Caco-2 (cell line): ENCODE measurements around the gene GNAO1. TPM values are rescaled to one million over a fixed set of nuclear protein-coding genes. Genes with fewer than 3 reads are reported as not detected.

ENCODE experiments used
- BruUV-seq: library from RNA; stranded (reverse); fragments of 400-500 nt; replicated peaks from 2 replicates; lab custom pipeline; 2021; lab: Mats Ljungman, UMichigan
- CTCF ChIA-PET: fragments of 300-600 bp; sonication (Branson Sonifier 250); formaldehyde crosslinking; loops from one replicate; lab custom pipeline; 2022; ENCODE audit warnings: antibody characterized with exemption; lab: Charles Lee
- POLR2A ChIA-PET: fragments of 300-600 bp; sonication (Branson Sonifier 250); formaldehyde crosslinking; loops from one replicate; lab custom pipeline; 2022; ENCODE audit warnings: antibody characterized with exemption; lab: Charles Lee
- DNase-seq, 2 experiments: peaks; one replicate each; pipeline versions ENCODE4 v3.0.0 to v3.0.0-alpha.2; 2020 to 2022
- H3K27me3 ChIP-seq: replicated peaks from 2 replicates; pipeline ENCODE4 v1.6.0; 2011; ENCODE audit warnings: low read length; ENCODE audit not compliant: control insufficient read depth, insufficient read depth
- H3K36me3 ChIP-seq: 2 replicates; pipeline ENCODE4 v1.5.1; 2011; ENCODE audit warnings: low read length; ENCODE audit not compliant: control insufficient read depth, insufficient read depth
- H3K4me1 ChIP-seq: fragments of 250-450 bp; sonication (Bioruptor Pico); 2 replicates; pipeline ENCODE4 v1.5.1; 2020; ENCODE audit warnings: mild to moderate bottlenecking
- H3K4me3 ChIP-seq: 2 replicates; pipeline ENCODE4 v1.5.1; 2011; ENCODE audit warnings: low read depth, mild to moderate bottlenecking, control low read depth, low read length
- H3K9me3 ChIP-seq: fragments of 250-450 bp; sonication (Bioruptor Pico); 2 replicates; pipeline ENCODE4 v1.5.1; 2020; ENCODE audit warnings: mild to moderate bottlenecking, moderate library complexity
- H3K27ac Mint-ChIP-seq: one replicate; pipeline ENCODE4 v1.8.0; 2022; ENCODE audit warnings: mixed read lengths; ENCODE audit not compliant: unreplicated experiment
- H3K27me3 Mint-ChIP-seq: one replicate; pipeline ENCODE4 v1.8.0; 2022; ENCODE audit warnings: mixed read lengths; ENCODE audit not compliant: insufficient read depth, unreplicated experiment
- H3K36me3 Mint-ChIP-seq: one replicate; pipeline ENCODE4 v1.8.0; 2022; ENCODE audit warnings: mild to moderate bottlenecking, mixed read lengths; ENCODE audit not compliant: insufficient read depth, unreplicated experiment
- H3K4me1 Mint-ChIP-seq: one replicate; pipeline ENCODE4 v1.8.0; 2022; ENCODE audit warnings: low read depth, mixed read lengths; ENCODE audit not compliant: unreplicated experiment
- H3K4me3 Mint-ChIP-seq: one replicate; pipeline ENCODE4 v1.8.0; 2022; ENCODE audit warnings: mild to moderate bottlenecking, moderate library complexity, mixed read lengths; ENCODE audit not compliant: unreplicated experiment
- H3K9me3 Mint-ChIP-seq: one replicate; pipeline ENCODE4 v1.8.0; 2022; ENCODE audit warnings: mixed read lengths; ENCODE audit not compliant: unreplicated experiment
- intact Hi-C: fragments of 100-400 bp; cut with micrococcal nuclease; formaldehyde crosslinking; loops from one replicate; pipeline ENCODE4 v1.10.0; 2022; ENCODE audit not compliant: unreplicated experiment
- total RNA-seq: library from RNA; stranded (reverse); gene quantifications from 2 replicates; pipeline ENCODE4 v1.2.3, GENCODE V29; 2022
- TF ChIP-seq, protein P1 (sequence below), 2 experiments: fragments of 200-600 bp in 1 of 2; IDR thresholded peaks; 1 replicate in 1 of 2; 2 replicates in 1 of 2; pipeline versions ENCODE4 v1.5.1 to v1.8.0; 2011 to 2022; ENCODE audit warnings: antibody characterized with exemption in 1 of 2, control low read depth in 1 of 2, inconsistent platforms in 1 of 2, low read depth in 1 of 2, low read length in 1 of 2, mild to moderate bottlenecking in 1 of 2, moderate library complexity in 1 of 2; ENCODE audit not compliant: insufficient read depth in 1 of 2, severe bottlenecking in 1 of 2, unreplicated experiment in 1 of 2

Gene GNAO1
- total RNA-seq, 1 experiment from 2014 or later: 3.2 TPM

DNA sequence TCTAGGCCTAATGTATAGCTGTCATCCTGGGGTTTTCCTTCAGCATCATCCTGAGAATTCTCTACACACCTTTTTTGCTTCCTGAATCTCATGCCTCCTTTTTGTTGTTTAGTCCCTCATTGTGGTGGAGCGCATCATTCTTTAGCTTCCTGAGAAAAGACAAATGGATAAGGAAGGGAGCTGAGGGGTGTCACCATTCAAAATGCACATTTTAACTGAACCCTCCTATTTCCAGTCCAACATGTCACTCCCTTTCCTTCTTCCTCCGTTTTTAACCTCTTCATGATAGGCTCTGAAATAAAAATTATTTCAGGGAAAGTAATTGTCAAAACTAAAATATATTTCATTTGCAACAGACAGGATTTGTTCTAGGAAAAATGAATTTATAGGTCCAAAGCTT lies 39.7 kb upstream of the GNAO1 start:
- no TSS peak for BruUV-seq
- no peak for DNase-seq
- H3K27me3 ChIP-seq: no peaks in the 10 kb centered on the region
- POLR2A ChIA-PET: no interaction called here
- no peak overlapping the region for H3K27ac Mint-ChIP-seq
- TF ChIP-seq, protein P1, sequence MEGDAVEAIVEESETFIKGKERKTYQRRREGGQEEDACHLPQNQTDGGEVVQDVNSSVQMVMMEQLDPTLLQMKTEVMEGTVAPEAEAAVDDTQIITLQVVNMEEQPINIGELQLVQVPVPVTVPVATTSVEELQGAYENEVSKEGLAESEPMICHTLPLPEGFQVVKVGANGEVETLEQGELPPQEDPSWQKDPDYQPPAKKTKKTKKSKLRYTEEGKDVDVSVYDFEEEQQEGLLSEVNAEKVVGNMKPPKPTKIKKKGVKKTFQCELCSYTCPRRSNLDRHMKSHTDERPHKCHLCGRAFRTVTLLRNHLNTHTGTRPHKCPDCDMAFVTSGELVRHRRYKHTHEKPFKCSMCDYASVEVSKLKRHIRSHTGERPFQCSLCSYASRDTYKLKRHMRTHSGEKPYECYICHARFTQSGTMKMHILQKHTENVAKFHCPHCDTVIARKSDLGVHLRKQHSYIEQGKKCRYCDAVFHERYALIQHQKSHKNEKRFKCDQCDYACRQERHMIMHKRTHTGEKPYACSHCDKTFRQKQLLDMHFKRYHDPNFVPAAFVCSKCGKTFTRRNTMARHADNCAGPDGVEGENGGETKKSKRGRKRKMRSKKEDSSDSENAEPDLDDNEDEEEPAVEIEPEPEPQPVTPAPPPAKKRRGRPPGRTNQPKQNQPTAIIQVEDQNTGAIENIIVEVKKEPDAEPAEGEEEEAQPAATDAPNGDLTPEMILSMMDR (IDR thresholded peaks at IDR 0.05; ENCODE audit: insufficient read depth in 1 of 2, low read depth in 1 of 2, low read length in 1 of 2, severe bottlenecking in 1 of 2, unreplicated experiment in 1 of 2): no peak
- no peak overlapping the region for H3K4me3 ChIP-seq
- CTCF ChIA-PET: no interaction called here
- H3K9me3 Mint-ChIP-seq: no peaks in the 10 kb centered on the region
- H3K36me3 Mint-ChIP-seq: no peaks in the 10 kb centered on the region
- H3K4me1 ChIP-seq: no peaks in the 10 kb centered on the region
- peaks cover 30% of the 10 kb centered on the region for H3K27me3 Mint-ChIP-seq
- no peaks in the 10 kb centered on the region for H3K4me1 Mint-ChIP-seq
- no peaks in the 10 kb centered on the region; the same call in 1 of the 2 replicates for H3K9me3 ChIP-seq
- no peaks in the 10 kb centered on the region for H3K36me3 ChIP-seq
- intact Hi-C loops: no loop called here
- no peak overlapping the region for H3K4me3 Mint-ChIP-seq

DNA sequence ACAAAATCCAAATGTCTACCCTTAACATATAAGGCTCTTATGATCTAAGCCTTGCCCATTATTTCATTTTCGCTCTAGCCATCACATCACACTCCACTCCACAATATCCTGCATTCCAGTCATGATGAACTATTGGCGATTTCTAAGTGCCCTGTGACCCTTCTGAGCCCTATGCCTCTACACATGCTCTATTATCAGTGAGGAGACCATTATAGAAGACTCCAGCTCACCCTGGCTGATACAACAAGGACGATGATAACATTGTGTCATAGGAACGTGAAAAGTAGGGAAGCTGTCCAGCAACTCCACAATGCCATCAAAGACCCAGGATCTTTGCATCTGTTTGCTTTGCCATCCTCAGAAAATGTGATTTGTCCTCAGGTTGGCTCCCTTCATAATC lies 29.6 kb upstream of the GNAO1 start:
- BruUV-seq: no TSS peak
- Mint-ChIP-seq H3K9me3 (no peaks in the 10 kb centered on the region), H3K27ac (no peak overlapping the region), H3K4me1 (no peaks in the 10 kb centered on the region), H3K27me3 (peaks cover 13% of the 10 kb centered on the region), H3K4me3 (no peak overlapping the region), H3K36me3 (no peaks in the 10 kb centered on the region)
- H3K36me3 ChIP-seq: no peaks in the 10 kb centered on the region
- ChIA-PET POLR2A (no interaction called here), CTCF (no interaction called here)
- intact Hi-C loops: no loop called here
- H3K9me3 ChIP-seq: peaks cover 2% of the 10 kb centered on the region; the same call in 1 of the 2 replicates
- H3K4me3 ChIP-seq: no peak overlapping the region
- DNase-seq: no peak
- no peaks in the 10 kb centered on the region for H3K4me1 ChIP-seq
- TF ChIP-seq, protein P1 (IDR thresholded peaks at IDR 0.05; ENCODE audit: insufficient read depth in 1 of 2, low read depth in 1 of 2, low read length in 1 of 2, severe bottlenecking in 1 of 2, unreplicated experiment in 1 of 2): no peak
- no peaks in the 10 kb centered on the region for H3K27me3 ChIP-seq

DNA sequence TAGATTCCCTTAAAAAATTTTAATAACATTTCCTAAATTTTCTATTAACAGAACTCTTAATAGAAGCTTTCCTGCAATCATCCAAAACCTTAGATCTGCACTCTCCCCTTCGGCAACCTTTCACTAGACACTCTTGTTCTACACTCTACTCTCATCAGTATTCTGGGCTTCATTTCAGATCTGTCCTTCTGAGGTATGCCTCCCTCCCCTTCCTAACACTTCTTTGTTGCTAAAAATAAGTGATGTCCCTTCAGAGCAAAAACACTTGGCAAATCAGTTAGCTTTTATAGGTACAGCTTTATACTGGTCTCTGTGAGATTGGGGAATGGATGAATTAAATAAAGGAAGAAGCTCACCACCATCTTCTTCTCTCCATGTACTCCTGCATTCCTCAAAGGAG lies 28.2 kb upstream of the GNAO1 start:
- no peaks in the 10 kb centered on the region for H3K36me3 ChIP-seq
- no peaks in the 10 kb centered on the region for H3K4me1 Mint-ChIP-seq
- peaks cover 2% of the 10 kb centered on the region; the same call in 1 of the 2 replicates for H3K9me3 ChIP-seq
- BruUV-seq: no TSS peak
- DNase-seq: no peak
- intact Hi-C loops: no loop called here
- CTCF ChIA-PET: no interaction called here
- H3K27me3 ChIP-seq: no peaks in the 10 kb centered on the region
- POLR2A ChIA-PET: no interaction called here
- no peaks in the 10 kb centered on the region for H3K9me3 Mint-ChIP-seq
- H3K27me3 Mint-ChIP-seq: peaks cover 19% of the 10 kb centered on the region
- TF ChIP-seq, protein P1 (IDR thresholded peaks at IDR 0.05; ENCODE audit: insufficient read depth in 1 of 2, low read depth in 1 of 2, low read length in 1 of 2, severe bottlenecking in 1 of 2, unreplicated experiment in 1 of 2): no peak
- H3K36me3 Mint-ChIP-seq: no peaks in the 10 kb centered on the region
- no peak overlapping the region for H3K4me3 ChIP-seq
- H3K4me3 Mint-ChIP-seq: no peak overlapping the region
- no peaks in the 10 kb centered on the region for H3K4me1 ChIP-seq
- H3K27ac Mint-ChIP-seq: no peak overlapping the region
